H9 (cell line): ENCODE measurements around the gene CERS6. TPM values are rescaled to one million over a fixed set of nuclear protein-coding genes. Genes with fewer than 3 reads are reported as not detected.

Experiments used
- DNase-seq: peaks from one replicate; pipeline ENCODE4 v3.0.0-alpha.2; 2017
- H2AFZ ChIP-seq: one replicate; pipeline ENCODE4 v1.6.1; 2013; ENCODE audit warnings: mild to moderate bottlenecking, low read length, control low read depth, moderate library complexity
- H2AK5ac ChIP-seq: 2 replicates; pipeline ENCODE4 v1.6.1; 2013; ENCODE audit warnings: low read length, control low read depth, mixed read lengths; ENCODE audit not compliant: insufficient read length
- H2BK120ac ChIP-seq: one replicate; pipeline ENCODE4 v1.6.1; 2013; ENCODE audit warnings: low read depth, mild to moderate bottlenecking, low read length, control low read depth, inconsistent platforms; ENCODE audit not compliant: poor library complexity, severe bottlenecking
- H2BK12ac ChIP-seq: 2 replicates; pipeline ENCODE4 v1.6.1; 2013; ENCODE audit warnings: low read length, control low read depth, mixed read lengths, low read depth; ENCODE audit not compliant: insufficient read length
- H2BK15ac ChIP-seq: 2 replicates; pipeline ENCODE4 v1.6.1; 2013; ENCODE audit warnings: low read depth, low read length, control low read depth
- H2BK20ac ChIP-seq: one replicate; pipeline ENCODE4 v1.6.1; 2013; ENCODE audit warnings: low read depth, mild to moderate bottlenecking, low read length, control low read depth, inconsistent platforms; ENCODE audit not compliant: poor library complexity, severe bottlenecking
- H2BK5ac ChIP-seq: 2 replicates; pipeline ENCODE4 v1.6.1; 2013; ENCODE audit warnings: low read length, control low read depth, mixed read lengths; ENCODE audit not compliant: insufficient read length
- H3K14ac ChIP-seq: 2 replicates; pipeline ENCODE4 v1.6.1; 2013; ENCODE audit warnings: low read length, control low read depth; ENCODE audit not compliant: insufficient read depth
- H3K18ac ChIP-seq: 2 replicates; pipeline ENCODE4 v1.6.1; 2013; ENCODE audit warnings: low read depth, mild to moderate bottlenecking, mixed read lengths, low read length, control low read depth; ENCODE audit not compliant: insufficient read length
- H3K23ac ChIP-seq: 2 replicates; pipeline ENCODE4 v1.6.1; 2013; ENCODE audit warnings: low read length, control low read depth, mixed read lengths, low read depth; ENCODE audit not compliant: insufficient read length
- H3K23me2 ChIP-seq: 2 replicates; pipeline ENCODE4 v1.6.1; 2013; ENCODE audit warnings: low read depth, mild to moderate bottlenecking, mixed read lengths, low read length, control low read depth; ENCODE audit not compliant: insufficient read length, poor library complexity, severe bottlenecking
- H3K27ac ChIP-seq: 2 replicates; pipeline ENCODE4 v1.5.1; 2013; ENCODE audit warnings: low read length, control low read depth, mixed read lengths, low read depth; ENCODE audit not compliant: insufficient read length
- H3K27me3 ChIP-seq: 2 replicates; pipeline ENCODE4 v1.6.1; 2013; ENCODE audit warnings: low read length, control low read depth, inconsistent platforms; ENCODE audit not compliant: insufficient read depth
- H3K4ac ChIP-seq: 2 replicates; pipeline ENCODE4 v1.6.1; 2013; ENCODE audit warnings: low read depth, mild to moderate bottlenecking, control low read depth, inconsistent platforms, low read length, moderate library complexity
- H3K4me1 ChIP-seq: 2 replicates; pipeline ENCODE4 v1.6.1; 2013; ENCODE audit warnings: low read length, control low read depth, inconsistent platforms; ENCODE audit not compliant: insufficient read depth
- H3K4me2 ChIP-seq: 2 replicates; pipeline ENCODE4 v1.6.1; 2013; ENCODE audit warnings: low read length, control low read depth, mixed read lengths; ENCODE audit not compliant: insufficient read length, insufficient read depth
- H3K56ac ChIP-seq: 2 replicates; pipeline ENCODE4 v1.6.1; 2013; ENCODE audit warnings: low read depth, mild to moderate bottlenecking, mixed read lengths, low read length, control low read depth; ENCODE audit not compliant: insufficient read length
- H3K79me1 ChIP-seq: 2 replicates; pipeline ENCODE4 v1.6.1; 2013; ENCODE audit warnings: low read depth, mild to moderate bottlenecking, moderate library complexity, low read length, control low read depth, inconsistent platforms; ENCODE audit not compliant: insufficient read depth, poor library complexity, severe bottlenecking
- H3K79me2 ChIP-seq: 2 replicates; pipeline ENCODE4 v1.6.1; 2013; ENCODE audit warnings: low read length, control low read depth, inconsistent platforms; ENCODE audit not compliant: insufficient read depth
- H3K9ac ChIP-seq: 2 replicates; pipeline ENCODE4 v1.6.1; 2013; ENCODE audit warnings: low read length, control low read depth, mixed read lengths; ENCODE audit not compliant: insufficient read length; ENCODE audit errors: extremely low read depth
- H3K9me3 ChIP-seq: one replicate; pipeline ENCODE4 v1.6.1; 2013; ENCODE audit warnings: low read depth, low read length, inconsistent platforms; ENCODE audit not compliant: control insufficient read depth
- H3T11ph ChIP-seq: one replicate; pipeline ENCODE4 v1.6.1; 2013; ENCODE audit warnings: mild to moderate bottlenecking, low read length, control low read depth, inconsistent platforms
- H4K20me1 ChIP-seq: one replicate; pipeline ENCODE4 v1.6.1; 2013; ENCODE audit not compliant: control insufficient read depth, insufficient read length, insufficient read depth
- H4K5ac ChIP-seq: 2 replicates; pipeline ENCODE4 v1.6.1; 2013; ENCODE audit warnings: low read depth, mild to moderate bottlenecking, mixed read lengths, low read length, control low read depth; ENCODE audit not compliant: insufficient read length
- H4K8ac ChIP-seq: replicated peaks from 2 replicates; pipeline ENCODE4 v1.6.1; 2013; ENCODE audit warnings: low read length, control low read depth, mixed read lengths, low read depth; ENCODE audit not compliant: insufficient read length
- H4K91ac ChIP-seq: 2 replicates; pipeline ENCODE4 v1.6.1; 2013; ENCODE audit warnings: low read depth, mild to moderate bottlenecking, moderate library complexity, mixed read lengths, low read length, control low read depth; ENCODE audit not compliant: insufficient read length
- H3K27ac Mint-ChIP-seq, 3 experiments: 2 replicates in 2 of 3; 3 replicates in 1 of 3; pipeline ENCODE4 v1.8.0; 2020 to 2021; ENCODE audit warnings: mixed read lengths in 3 of 3, mild to moderate bottlenecking in 1 of 3, moderate library complexity in 1 of 3
- H3K27me3 Mint-ChIP-seq: 2 replicates; pipeline ENCODE4 v1.8.0; 2021; ENCODE audit warnings: low read depth, mild to moderate bottlenecking, moderate library complexity, mixed read lengths
- H3K36me3 Mint-ChIP-seq, 3 experiments: 2 replicates in 2 of 3; 3 replicates in 1 of 3; pipeline ENCODE4 v1.8.0; 2020 to 2021; ENCODE audit warnings: low read depth in 3 of 3, mixed read lengths in 3 of 3; ENCODE audit not compliant: insufficient read depth in 1 of 3
- H3K4me1 Mint-ChIP-seq, 2 experiments: 2 replicates each; pipeline ENCODE4 v1.8.0; 2020; ENCODE audit warnings: mixed read lengths in 2 of 2
- H3K4me3 Mint-ChIP-seq, 2 experiments: 2 replicates in 1 of 2; 3 replicates in 1 of 2; pipeline ENCODE4 v1.8.0; 2020 to 2021; ENCODE audit warnings: mild to moderate bottlenecking in 2 of 2, mixed read lengths in 2 of 2, moderate library complexity in 1 of 2
- H3K9me3 Mint-ChIP-seq, 2 experiments: 2 replicates in 1 of 2; 3 replicates in 1 of 2; pipeline ENCODE4 v1.8.0; 2020; ENCODE audit warnings: mild to moderate bottlenecking in 2 of 2, mixed read lengths in 2 of 2, moderate library complexity in 1 of 2
- WGBS: extraction: QIAGEN DNeasy Blood & Tissue Kit; methylation state at CpG from one replicate; pipeline ENCODE4 v1.1.7; 2013; ENCODE audit warnings: missing lambda C conversion rate, low lambda C conversion rate, mixed read lengths; ENCODE audit not compliant: insufficient read length; ENCODE audit errors: extremely low coverage; 5-methylcytosine and 5-hydroxymethylcytosine counted together
- total RNA-seq: library from RNA; stranded (reverse); gene quantifications from 2 replicates; pipeline ENCODE4 v1.2.1, GENCODE V29; 2021
- TF ChIP-seq, protein P1 (sequence below): fragments of 200-600 bp; sonication (generic); conservative IDR thresholded peaks from 3 replicates; pipeline ENCODE4 v1.8.0; 2021; ENCODE audit warnings: antibody characterized with exemption, mild to moderate bottlenecking

CERS6 gene
- total RNA-seq, 1 experiment from 2014 or later: 17.7 TPM

DNA sequence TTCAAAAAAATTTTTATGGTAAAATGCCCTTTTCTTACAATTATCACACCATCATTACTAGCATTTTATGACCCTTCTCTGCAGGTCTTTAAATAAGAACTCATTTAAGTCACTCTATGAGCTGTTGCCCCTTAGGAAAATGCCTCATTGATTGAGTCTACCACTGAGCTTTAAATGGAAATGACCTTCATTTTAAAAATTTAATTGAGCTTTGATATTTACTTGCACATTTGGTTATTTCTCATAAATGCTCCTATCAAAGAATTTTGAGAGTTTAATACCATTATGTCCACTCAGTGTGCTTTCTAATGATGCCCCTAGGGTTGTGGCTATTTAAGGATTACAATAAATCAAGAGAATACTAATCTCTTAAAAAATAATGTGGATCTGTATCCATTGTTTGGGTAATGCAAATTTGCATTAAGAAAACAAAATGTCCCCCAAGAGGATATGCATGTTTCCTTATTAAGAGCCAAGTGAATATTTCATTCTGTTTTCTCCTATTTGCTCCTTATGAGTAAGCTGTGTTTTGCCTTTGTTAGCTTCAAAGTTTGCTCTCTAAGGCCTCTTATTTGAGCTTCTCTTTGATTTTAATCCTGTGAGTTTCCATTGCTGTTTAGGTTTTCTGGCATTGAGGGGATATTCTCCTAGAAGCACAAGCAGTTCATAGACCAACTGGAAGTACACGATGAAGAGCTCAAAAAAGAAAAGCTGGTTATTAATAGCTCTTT lies 69.8 kb downstream of the CERS6 start:
- Histone ChIP-seq H3K79me2 (peaks cover 9% of the 10 kb centered on the region; the same call in 1 of the 2 replicates), H3K18ac (no peak overlapping the region), H4K5ac (no peak overlapping the region), H2AK5ac (no peak overlapping the region), H2BK5ac (no peak overlapping the region), H3K27me3 (no peaks in the 10 kb centered on the region), H2BK12ac (no peak overlapping the region), H3K23ac (no peak overlapping the region), H3K4ac (no peak overlapping the region), H2BK120ac (no peak overlapping the region), H3K27ac (no peak overlapping the region), H3K9me3 (no peaks in the 10 kb centered on the region), H4K8ac (no peak overlapping the region), H4K91ac (no peak overlapping the region), H3K56ac (no peak overlapping the region), H3K23me2 (no peaks in the 10 kb centered on the region), H3T11ph (no peak overlapping the region), H3K79me1 (peaks cover 5% of the 10 kb centered on the region), H3K4me1 (peaks cover 8% of the 10 kb centered on the region; the same call in 1 of the 2 replicates), H2BK15ac (no peak overlapping the region), H2BK20ac (no peak overlapping the region), H2AFZ (no peak overlapping the region), H3K9ac (no peak overlapping the region), H3K14ac (no peak overlapping the region), H3K4me2 (no peak overlapping the region), H4K20me1 (no peaks in the 10 kb centered on the region)
- peaks cover 0 to 5% (median 0%) of the 10 kb centered on the region in 3 experiments; a peak in 1 of 7 replicates for H3K36me3 Mint-ChIP-seq
- peaks cover 47 to 56% of the 10 kb centered on the region in 2 experiments for H3K4me1 Mint-ChIP-seq
- TF ChIP-seq, protein P1, sequence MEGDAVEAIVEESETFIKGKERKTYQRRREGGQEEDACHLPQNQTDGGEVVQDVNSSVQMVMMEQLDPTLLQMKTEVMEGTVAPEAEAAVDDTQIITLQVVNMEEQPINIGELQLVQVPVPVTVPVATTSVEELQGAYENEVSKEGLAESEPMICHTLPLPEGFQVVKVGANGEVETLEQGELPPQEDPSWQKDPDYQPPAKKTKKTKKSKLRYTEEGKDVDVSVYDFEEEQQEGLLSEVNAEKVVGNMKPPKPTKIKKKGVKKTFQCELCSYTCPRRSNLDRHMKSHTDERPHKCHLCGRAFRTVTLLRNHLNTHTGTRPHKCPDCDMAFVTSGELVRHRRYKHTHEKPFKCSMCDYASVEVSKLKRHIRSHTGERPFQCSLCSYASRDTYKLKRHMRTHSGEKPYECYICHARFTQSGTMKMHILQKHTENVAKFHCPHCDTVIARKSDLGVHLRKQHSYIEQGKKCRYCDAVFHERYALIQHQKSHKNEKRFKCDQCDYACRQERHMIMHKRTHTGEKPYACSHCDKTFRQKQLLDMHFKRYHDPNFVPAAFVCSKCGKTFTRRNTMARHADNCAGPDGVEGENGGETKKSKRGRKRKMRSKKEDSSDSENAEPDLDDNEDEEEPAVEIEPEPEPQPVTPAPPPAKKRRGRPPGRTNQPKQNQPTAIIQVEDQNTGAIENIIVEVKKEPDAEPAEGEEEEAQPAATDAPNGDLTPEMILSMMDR: no peak
- no peak for DNase-seq
- H3K27ac Mint-ChIP-seq: no peak overlapping the region
- no peak overlapping the region for H3K4me3 Mint-ChIP-seq
- no peaks in the 10 kb centered on the region for H3K27me3 Mint-ChIP-seq
- no peaks in the 10 kb centered on the region; a peak in 1 of 5 replicates for H3K9me3 Mint-ChIP-seq
- no CpG with 5 or more reads among the region's 1 CpG for WGBS
